Astrocyte (in vitro differentiated cells and primary cell): ENCODE measurements around the gene KCTD19. TPM values are rescaled to one million over a fixed set of nuclear protein-coding genes. Genes with fewer than 3 reads are reported as not detected.

Experiments
- DNase-seq: peaks from one replicate; pipeline ENCODE4 v3.0.0-alpha.2; 2010; ENCODE audit warnings: low read depth
- FAIRE-seq: peaks from 2 replicates; lab custom pipeline; 2011; peaks lifted over from hg19 to GRCh38; lab: Jason Lieb, UNC
- H2AFZ ChIP-seq: 2 replicates; pipeline ENCODE4 v1.6.0; 2012; ENCODE audit warnings: low read depth, low read length, inconsistent platforms
- H3K27ac ChIP-seq: 2 replicates; pipeline ENCODE4 v1.5.1; 2011; ENCODE audit warnings: low read depth, low read length, inconsistent platforms
- H3K27me3 ChIP-seq: 2 replicates; pipeline ENCODE4 v1.6.0; 2011; ENCODE audit warnings: low read length, inconsistent platforms; ENCODE audit not compliant: insufficient read depth
- H3K36me3 ChIP-seq: 2 replicates; pipeline ENCODE4 v1.5.1; 2011; ENCODE audit warnings: low read length, inconsistent platforms; ENCODE audit not compliant: insufficient read depth
- H3K4me1 ChIP-seq: 2 replicates; pipeline ENCODE4 v1.5.1; 2011; ENCODE audit warnings: low read length, inconsistent platforms; ENCODE audit not compliant: insufficient read depth
- H3K4me2 ChIP-seq: 2 replicates; pipeline ENCODE4 v1.6.0; 2012; ENCODE audit warnings: low read length, inconsistent platforms
- H3K4me3 ChIP-seq: 2 replicates; pipeline ENCODE4 v1.5.1; 2011; ENCODE audit warnings: low read depth, mild to moderate bottlenecking, low read length, inconsistent platforms; ENCODE audit not compliant: insufficient read depth
- H3K79me2 ChIP-seq: 2 replicates; pipeline ENCODE4 v1.6.0; 2012; ENCODE audit warnings: mild to moderate bottlenecking, low read length, inconsistent platforms; ENCODE audit not compliant: insufficient read depth
- H3K9ac ChIP-seq: 2 replicates; pipeline ENCODE4 v1.6.0; 2012; ENCODE audit warnings: mild to moderate bottlenecking, low read length, inconsistent platforms
- H3K9me3 ChIP-seq: 2 replicates; pipeline ENCODE4 v1.5.1; 2012; ENCODE audit warnings: low read depth, mild to moderate bottlenecking, low read length, inconsistent platforms; ENCODE audit not compliant: insufficient read depth
- H4K20me1 ChIP-seq: 2 replicates; pipeline ENCODE4 v1.6.0; 2012; ENCODE audit warnings: low read length, inconsistent platforms; ENCODE audit not compliant: insufficient read depth
- H3K27ac Mint-ChIP-seq: one replicate; pipeline ENCODE4 v1.8.0; 2021; ENCODE audit warnings: mild to moderate bottlenecking, mixed read lengths; ENCODE audit not compliant: unreplicated experiment
- H3K27me3 Mint-ChIP-seq: one replicate; pipeline ENCODE4 v1.8.0; 2021; ENCODE audit warnings: low read depth, mixed read lengths; ENCODE audit not compliant: unreplicated experiment
- H3K36me3 Mint-ChIP-seq: one replicate; pipeline ENCODE4 v1.8.0; 2021; ENCODE audit warnings: low read depth, mixed read lengths; ENCODE audit not compliant: unreplicated experiment
- H3K4me1 Mint-ChIP-seq: one replicate; pipeline ENCODE4 v1.8.0; 2021; ENCODE audit warnings: low read depth, mixed read lengths; ENCODE audit not compliant: unreplicated experiment
- H3K4me3 Mint-ChIP-seq: one replicate; pipeline ENCODE4 v1.8.0; 2021; ENCODE audit warnings: mild to moderate bottlenecking, moderate library complexity, mixed read lengths; ENCODE audit not compliant: unreplicated experiment
- H3K9me3 Mint-ChIP-seq: one replicate; pipeline ENCODE4 v1.8.0; 2021; ENCODE audit warnings: mild to moderate bottlenecking, mixed read lengths; ENCODE audit not compliant: unreplicated experiment
- CTCF ChIP-seq: IDR thresholded peaks from 2 replicates; pipeline ENCODE4 v1.5.1; 2011; ENCODE audit warnings: low read depth, mild to moderate bottlenecking, inconsistent platforms, low read length, moderate library complexity; ENCODE audit not compliant: insufficient read depth
- EZH2 ChIP-seq: IDR thresholded peaks from 2 replicates; pipeline ENCODE4 v1.6.1; 2012; ENCODE audit warnings: mild to moderate bottlenecking, low read length, inconsistent platforms; ENCODE audit not compliant: insufficient read depth
- total RNA-seq: library from RNA; stranded (reverse); gene quantifications from 2 replicates; pipeline ENCODE4 v1.2.1, GENCODE V29; 2021

KCTD19 gene
- total RNA-seq, 1 donor from 2014 or later = not detected

GRCh38 chr16:67302076-67302475, 24.5 kb downstream of the KCTD19 start:
- DNase-seq (no peak), FAIRE-seq (no peak)
- Histone ChIP-seq H3K27ac (no peak overlapping the region), H3K79me2 (no peaks in the 10 kb centered on the region), H3K9me3 (peaks cover 9% of the 10 kb centered on the region), H3K27me3 (no peaks in the 10 kb centered on the region), H3K9ac (no peak overlapping the region), H3K4me2 (no peak overlapping the region), H4K20me1 (no peaks in the 10 kb centered on the region), H3K4me1 (peaks cover 1% of the 10 kb centered on the region), H3K4me3 (no peak overlapping the region), H2AFZ (no peak overlapping the region), H3K36me3 (no peaks in the 10 kb centered on the region)
- Mint-ChIP-seq H3K27me3 (peaks cover 31% of the 10 kb centered on the region), H3K36me3 (peaks cover 4% of the 10 kb centered on the region), H3K4me1 (peaks cover 6% of the 10 kb centered on the region), H3K27ac (no peak overlapping the region), H3K9me3 (peaks cover 8% of the 10 kb centered on the region), H3K4me3 (no peak overlapping the region)
- TF ChIP-seq CTCF (no peak), EZH2 (no peak)

- Histone ChIP-seq H3K36me3 (no peaks in the 10 kb centered on the region), H3K79me2 (no peaks in the 10 kb centered on the region), H4K20me1 (no peaks in the 10 kb centered on the region), H2AFZ (no peak overlapping the region), H3K4me3 (no peak overlapping the region), H3K27me3 (no peaks in the 10 kb centered on the region), H3K9ac (no peak overlapping the region), H3K27ac (no peak overlapping the region), H3K4me2 (no peak overlapping the region), H3K9me3 (peaks cover 9% of the 10 kb centered on the region), H3K4me1 (peaks cover 9% of the 10 kb centered on the region)
- Mint-ChIP-seq H3K27ac (no peak overlapping the region), H3K4me1 (peaks cover 13% of the 10 kb centered on the region), H3K36me3 (peaks cover 4% of the 10 kb centered on the region), H3K4me3 (no peak overlapping the region), H3K9me3 (peaks cover 7% of the 10 kb centered on the region), H3K27me3 (peaks cover 31% of the 10 kb centered on the region)
- TF ChIP-seq EZH2 (no peak), CTCF (no peak)
- FAIRE-seq (no peak), DNase-seq (no peak)
Observed at GRCh38 chr16:67301080-67301782, 25.3 kb downstream of the KCTD19 start.

GRCh38 chr16:67299269-67299668, 27.3 kb downstream of the KCTD19 start:
- Histone ChIP-seq H3K4me2 (no peak overlapping the region), H3K4me1 (peaks cover 13% of the 10 kb centered on the region), H3K9ac (no peak overlapping the region), H3K4me3 (no peak overlapping the region), H3K79me2 (no peaks in the 10 kb centered on the region), H4K20me1 (no peaks in the 10 kb centered on the region), H3K27ac (no peak overlapping the region), H3K27me3 (no peaks in the 10 kb centered on the region), H3K9me3 (no peaks in the 10 kb centered on the region), H2AFZ (no peak overlapping the region), H3K36me3 (no peaks in the 10 kb centered on the region)
- Mint-ChIP-seq H3K27ac (no peak overlapping the region), H3K36me3 (peaks cover 2% of the 10 kb centered on the region), H3K4me3 (no peak overlapping the region), H3K4me1 (peaks cover 18% of the 10 kb centered on the region), H3K27me3 (peaks cover 39% of the 10 kb centered on the region), H3K9me3 (peaks cover 5% of the 10 kb centered on the region)
- FAIRE-seq = no peak
- no peak for TF ChIP-seq EZH2
- TF ChIP-seq CTCF = no peak
- no peak for DNase-seq
